ENCODE measurements around the gene ZNF789.
A peak's percentile ranks its signal among the peaks of the same experiment; 100 is the strongest.

Gene ZNF789

DNA sequence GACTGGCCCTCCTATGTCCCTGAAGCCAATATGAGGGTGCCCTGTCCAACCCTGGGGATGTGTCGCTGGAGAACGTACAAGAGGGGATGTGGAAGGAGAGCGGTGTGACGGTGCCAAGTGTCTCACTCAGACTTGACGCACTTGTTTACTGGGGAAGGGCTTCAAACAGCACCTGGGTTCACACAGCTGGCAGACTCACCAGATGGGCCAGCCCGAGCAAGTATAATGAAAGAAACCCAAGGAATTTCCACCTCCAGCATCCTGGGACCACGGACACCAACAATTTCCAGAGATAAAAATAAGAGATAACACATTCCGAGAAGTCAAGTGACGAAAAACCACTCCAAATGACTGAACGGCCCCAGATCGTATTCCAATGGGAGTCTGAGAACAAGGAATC is 12.0 kb upstream of the ZNF789 start:
- Histone ChIP-seq H3K4me3 (ENCODE audit: low read depth, low read length) (no peak overlapping the region), H3K9me3 (ENCODE audit: severe bottlenecking) (no peaks in the 10 kb centered on the region), H3K27me3 (ENCODE audit: insufficient read depth, low read depth, severe bottlenecking) (no peaks in the 10 kb centered on the region), H3K36me3 (peaks cover 83% of the 10 kb centered on the region), H3K27ac (no peak overlapping the region)
- TF ChIP-seq, protein P1, sequence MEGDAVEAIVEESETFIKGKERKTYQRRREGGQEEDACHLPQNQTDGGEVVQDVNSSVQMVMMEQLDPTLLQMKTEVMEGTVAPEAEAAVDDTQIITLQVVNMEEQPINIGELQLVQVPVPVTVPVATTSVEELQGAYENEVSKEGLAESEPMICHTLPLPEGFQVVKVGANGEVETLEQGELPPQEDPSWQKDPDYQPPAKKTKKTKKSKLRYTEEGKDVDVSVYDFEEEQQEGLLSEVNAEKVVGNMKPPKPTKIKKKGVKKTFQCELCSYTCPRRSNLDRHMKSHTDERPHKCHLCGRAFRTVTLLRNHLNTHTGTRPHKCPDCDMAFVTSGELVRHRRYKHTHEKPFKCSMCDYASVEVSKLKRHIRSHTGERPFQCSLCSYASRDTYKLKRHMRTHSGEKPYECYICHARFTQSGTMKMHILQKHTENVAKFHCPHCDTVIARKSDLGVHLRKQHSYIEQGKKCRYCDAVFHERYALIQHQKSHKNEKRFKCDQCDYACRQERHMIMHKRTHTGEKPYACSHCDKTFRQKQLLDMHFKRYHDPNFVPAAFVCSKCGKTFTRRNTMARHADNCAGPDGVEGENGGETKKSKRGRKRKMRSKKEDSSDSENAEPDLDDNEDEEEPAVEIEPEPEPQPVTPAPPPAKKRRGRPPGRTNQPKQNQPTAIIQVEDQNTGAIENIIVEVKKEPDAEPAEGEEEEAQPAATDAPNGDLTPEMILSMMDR (IDR thresholded peaks at IDR 0.05; ENCODE audit: low read depth, low read length), result no peak
- DNase-seq, result no peak

DNA sequence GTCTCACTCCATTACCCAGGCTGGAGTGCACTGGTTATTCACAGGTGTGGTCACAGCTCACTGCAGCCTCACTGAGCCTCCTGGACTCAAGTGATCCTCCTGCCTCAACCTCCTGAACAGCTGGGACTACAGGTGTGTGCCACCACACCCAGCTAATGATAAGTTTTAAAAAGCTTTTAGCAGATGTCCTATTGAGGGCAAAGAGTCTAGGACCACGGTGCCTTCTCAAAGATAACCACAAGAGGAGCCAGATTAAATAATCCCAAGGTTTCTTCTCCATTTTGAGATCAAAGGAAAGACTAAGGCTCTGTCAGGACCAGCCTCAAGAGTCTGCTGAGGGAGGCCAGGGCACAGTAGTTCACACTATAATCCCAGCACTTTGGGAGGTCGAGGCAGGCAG is 11.5 kb upstream of the ZNF789 start:
- H3K9me3 ChIP-seq (ENCODE audit: severe bottlenecking), result no peaks in the 10 kb centered on the region
- no peak overlapping the region for H3K4me3 ChIP-seq (ENCODE audit: low read depth, low read length)
- TF ChIP-seq, protein P1 (IDR thresholded peaks at IDR 0.05; ENCODE audit: low read depth, low read length), result no peak
- H3K27me3 ChIP-seq (ENCODE audit: insufficient read depth, low read depth, severe bottlenecking), result no peaks in the 10 kb centered on the region
- peaks cover 77% of the 10 kb centered on the region for H3K36me3 ChIP-seq
- DNase-seq, result no peak
- no peak overlapping the region for H3K27ac ChIP-seq

DNA sequence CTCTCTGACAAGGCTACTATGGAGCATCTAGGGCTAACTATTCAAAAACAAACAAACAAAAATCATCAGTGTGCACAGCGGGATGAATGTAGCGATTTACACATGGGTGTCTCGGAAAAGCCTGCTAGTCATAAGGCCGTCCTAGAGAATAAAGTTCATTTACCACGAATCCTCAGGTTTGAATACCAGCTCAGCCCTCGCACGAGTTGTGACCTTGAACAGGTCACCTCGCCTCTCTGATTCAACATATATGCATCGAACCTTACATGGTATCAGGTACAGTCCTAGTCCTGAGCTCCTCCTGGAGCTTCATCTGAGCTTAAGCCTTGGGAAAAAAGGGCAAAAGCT is 7.3 kb upstream of the ZNF789 start:
- TF ChIP-seq, protein P1 (IDR thresholded peaks at IDR 0.05; ENCODE audit: low read depth, low read length), result no peak
- no peak for DNase-seq
- no peaks in the 10 kb centered on the region for H3K9me3 ChIP-seq (ENCODE audit: severe bottlenecking)
- no peaks in the 10 kb centered on the region for H3K27me3 ChIP-seq (ENCODE audit: insufficient read depth, low read depth, severe bottlenecking)
- H3K4me3 ChIP-seq (ENCODE audit: low read depth, low read length), result peak overlapping the region; percentile 69
- H3K27ac ChIP-seq, result peak overlapping the region; percentile 91
- H3K36me3 ChIP-seq, result peaks cover 36% of the 10 kb centered on the region

DNA sequence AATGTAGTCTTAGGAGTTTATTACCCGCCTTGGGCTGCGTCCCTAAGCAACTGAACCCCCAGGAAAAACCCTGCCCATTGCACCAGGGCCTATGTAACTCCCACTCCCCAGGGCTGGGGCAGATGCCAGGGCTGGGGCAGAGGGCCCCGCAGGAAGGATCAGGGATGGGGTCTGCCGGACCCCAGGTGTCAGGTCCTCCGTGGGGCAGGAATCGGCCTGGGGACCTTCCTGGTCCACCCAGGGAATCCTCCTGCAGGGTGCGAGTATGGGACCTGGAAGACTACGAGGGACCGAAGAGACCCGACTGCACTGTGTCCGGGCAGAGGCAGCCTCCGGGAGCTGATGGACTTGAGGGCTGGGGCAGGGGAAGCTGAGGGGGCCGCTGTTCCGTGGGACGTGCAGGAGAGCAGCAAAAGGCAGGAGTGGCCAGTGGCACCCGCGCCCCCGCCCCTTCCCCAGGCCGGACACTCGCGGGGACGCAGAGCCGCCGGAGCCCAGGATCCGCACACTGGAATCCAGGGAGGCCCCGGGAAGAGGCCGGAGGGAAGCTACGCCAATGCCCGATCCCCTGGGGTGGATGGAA is 4.3 kb upstream of the ZNF789 start:
- TF ChIP-seq, protein P1 (IDR thresholded peaks at IDR 0.05; ENCODE audit: low read depth, low read length), result no peak
- Histone ChIP-seq H3K4me3 (ENCODE audit: low read depth, low read length) (no peak overlapping the region), H3K36me3 (peaks cover 13% of the 10 kb centered on the region), H3K27ac (no peak overlapping the region), H3K9me3 (ENCODE audit: severe bottlenecking) (no peaks in the 10 kb centered on the region), H3K27me3 (ENCODE audit: insufficient read depth, low read depth, severe bottlenecking) (no peaks in the 10 kb centered on the region)
- no peak for DNase-seq

DNA sequence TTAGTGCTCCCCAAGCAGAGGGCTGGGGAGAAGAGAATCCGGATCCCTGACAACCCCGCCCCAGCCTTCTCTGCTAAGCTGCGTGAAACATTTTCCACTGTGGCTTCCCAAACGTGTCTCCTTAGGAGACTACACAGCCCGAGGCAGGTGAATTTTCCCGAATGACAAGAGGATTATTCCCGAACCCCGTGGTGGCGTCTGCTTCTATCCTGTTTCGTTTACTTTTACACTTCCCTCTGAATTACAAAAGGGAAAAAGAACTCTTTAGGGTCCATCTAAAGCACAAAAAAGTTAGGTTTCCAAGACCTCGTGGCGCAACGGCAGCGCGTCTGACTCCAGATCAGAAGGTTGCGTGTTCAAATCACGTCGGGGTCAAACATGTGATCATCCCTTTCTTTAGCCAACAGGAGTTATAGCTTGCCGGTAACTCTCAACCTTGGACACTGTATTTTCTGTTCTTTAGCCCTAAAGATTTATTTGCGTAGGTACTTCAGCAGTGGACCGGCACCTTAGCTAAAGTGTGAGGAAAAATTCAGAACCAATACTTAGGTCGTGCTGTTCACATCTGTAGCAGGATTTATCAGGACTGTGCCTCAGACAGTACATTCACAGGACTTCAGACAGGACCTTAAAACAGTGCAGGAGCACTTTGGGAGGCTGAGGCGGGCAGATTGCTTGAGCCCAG is 3.2 kb upstream of the ZNF789 start:
- Histone ChIP-seq H3K36me3 (peaks cover 2% of the 10 kb centered on the region), H3K27me3 (ENCODE audit: insufficient read depth, low read depth, severe bottlenecking) (no peaks in the 10 kb centered on the region), H3K4me3 (ENCODE audit: low read depth, low read length) (no peak overlapping the region), H3K9me3 (ENCODE audit: severe bottlenecking) (no peaks in the 10 kb centered on the region), H3K27ac (no peak overlapping the region)
- DNase-seq, result no peak
- TF ChIP-seq, protein P1 (IDR thresholded peaks at IDR 0.05; ENCODE audit: low read depth, low read length), result no peak

DNA sequence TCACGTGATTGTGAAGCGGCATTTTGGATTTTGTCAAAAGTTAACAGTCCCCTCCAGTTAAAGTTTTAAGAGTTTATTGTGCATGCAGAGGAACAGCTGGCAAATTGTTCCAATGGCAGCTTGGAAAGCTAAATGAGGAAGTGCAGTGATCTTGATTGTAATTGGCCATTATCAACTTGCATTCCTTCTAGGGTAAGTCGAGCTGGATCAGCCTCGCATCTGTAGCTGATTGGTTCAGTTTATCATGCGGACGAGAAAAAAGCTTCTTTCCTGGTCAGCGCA is 566 bp downstream of the ZNF789 start:
- peak overlapping the region; percentile 95 for H3K27ac ChIP-seq
- H3K36me3 ChIP-seq, result peaks cover 17% of the 10 kb centered on the region
- TF ChIP-seq, protein P1 (IDR thresholded peaks at IDR 0.05; ENCODE audit: low read depth, low read length), result no peak
- no peaks in the 10 kb centered on the region for H3K27me3 ChIP-seq (ENCODE audit: insufficient read depth, low read depth, severe bottlenecking)
- no peaks in the 10 kb centered on the region for H3K9me3 ChIP-seq (ENCODE audit: severe bottlenecking)
- H3K4me3 ChIP-seq (ENCODE audit: low read depth, low read length), result peak overlapping the region; percentile 95
- DNase-seq, result no peak
